ENCODE measurements around the gene ESYT2.

ESYT2 gene

GRCh38 chr7:158811461-158811860, 17.8 kb downstream of the ESYT2 start:
- TF ChIP-seq CTCF (IDR thresholded peaks at IDR 0.05; ENCODE audit: control insufficient read depth, insufficient read depth, low read depth, low read length, missing control alignments) = no peak
- DNase-seq (ENCODE audit: low read depth) = peak; percentile 37
- H3K4me3 ChIP-seq (ENCODE audit: control insufficient read depth, low read depth, low read length) = no peak overlapping the region

- no peak overlapping the region for H3K4me3 ChIP-seq (ENCODE audit: control insufficient read depth, low read depth, low read length)
- no peak for TF ChIP-seq CTCF (IDR thresholded peaks at IDR 0.05; ENCODE audit: control insufficient read depth, insufficient read depth, low read depth, low read length, missing control alignments)
- DNase-seq (ENCODE audit: low read depth) = no peak
These were observed 18.5 kb downstream of the ESYT2 start for GRCh38 chr7:158810846-158811245.

- DNase-seq (ENCODE audit: low read depth) = no peak
- no peak for TF ChIP-seq CTCF (IDR thresholded peaks at IDR 0.05; ENCODE audit: control insufficient read depth, insufficient read depth, low read depth, low read length, missing control alignments)
- H3K4me3 ChIP-seq (ENCODE audit: control insufficient read depth, low read depth, low read length) = no peak overlapping the region
These were observed 19.7 kb downstream of the ESYT2 start for GRCh38 chr7:158809596-158809995.

GRCh38 chr7:158808126-158808525, 21.2 kb downstream of the ESYT2 start:
- TF ChIP-seq CTCF (IDR thresholded peaks at IDR 0.05; ENCODE audit: control insufficient read depth, insufficient read depth, low read depth, low read length, missing control alignments) = no peak
- H3K4me3 ChIP-seq (ENCODE audit: control insufficient read depth, low read depth, low read length) = no peak overlapping the region
- no peak for DNase-seq (ENCODE audit: low read depth)

GRCh38 chr7:158805937-158806336, 23.4 kb downstream of the ESYT2 start:
- TF ChIP-seq CTCF (IDR thresholded peaks at IDR 0.05; ENCODE audit: control insufficient read depth, insufficient read depth, low read depth, low read length, missing control alignments) = no peak
- H3K4me3 ChIP-seq (ENCODE audit: control insufficient read depth, low read depth, low read length) = no peak overlapping the region
- no peak for DNase-seq (ENCODE audit: low read depth)

GRCh38 chr7:158805414-158805813, 23.9 kb downstream of the ESYT2 start:
- DNase-seq (ENCODE audit: low read depth) = no peak
- TF ChIP-seq CTCF (IDR thresholded peaks at IDR 0.05; ENCODE audit: control insufficient read depth, insufficient read depth, low read depth, low read length, missing control alignments) = no peak
- H3K4me3 ChIP-seq (ENCODE audit: control insufficient read depth, low read depth, low read length) = no peak overlapping the region

GRCh38 chr7:158804335-158804734, 25.0 kb downstream of the ESYT2 start:
- H3K4me3 ChIP-seq (ENCODE audit: control insufficient read depth, low read depth, low read length) = no peak overlapping the region
- TF ChIP-seq CTCF (IDR thresholded peaks at IDR 0.05; ENCODE audit: control insufficient read depth, insufficient read depth, low read depth, low read length, missing control alignments) = no peak

More at GRCh38 chr7:158804335-158804734, 25.0 kb downstream of the ESYT2 start:
- DNase-seq (ENCODE audit: low read depth) = no peak
